Inflammatory macrophage treated with lipopolysaccharide for 1 hour (primary cell): Measurements from ENCODE around the gene MRAP.

ENCODE experiments used
- DNase-seq, 2 donors: peaks; one replicate each; pipeline ENCODE4 v3.0.0-alpha.2; 2020 to 2022

The MRAP gene

GRCh38 chr21:32350211-32350980 is 51.7 kb downstream of the MRAP start:
- DNase-seq: no peak

- DNase-seq: no peak
These were observed 52.3 kb downstream of the MRAP start for GRCh38 chr21:32350981-32351380.

- DNase-seq: no peak
These were observed 52.8 kb downstream of the MRAP start for GRCh38 chr21:32351428-32351827.

GRCh38 chr21:32352526-32352925 is 53.9 kb downstream of the MRAP start:
- DNase-seq: no peak

- DNase-seq: no peak
These were observed 54.5 kb downstream of the MRAP start for GRCh38 chr21:32353002-32353711.

GRCh38 chr21:32356874-32357395 is 58.3 kb downstream of the MRAP start:
- DNase-seq: no peak

- no peak for DNase-seq
These were observed 61.1 kb downstream of the MRAP start for GRCh38 chr21:32359719-32360260.

GRCh38 chr21:32360401-32360975 is 61.8 kb downstream of the MRAP start:
- no peak for DNase-seq
